Mesendoderm (in vitro differentiated cells): ENCODE measurements around the gene CARD19.

Experiments used
- DNase-seq: peaks from one replicate; pipeline ENCODE4 v3.0.0; 2013
- H2AK5ac ChIP-seq: 2 replicates; pipeline ENCODE4 v1.6.1; 2013; ENCODE audit warnings: low read length, inconsistent platforms
- H2BK120ac ChIP-seq: 2 replicates; pipeline ENCODE4 v1.6.1; 2013; ENCODE audit warnings: low read depth, mild to moderate bottlenecking, low read length, moderate library complexity, mixed read lengths
- H2BK15ac ChIP-seq: replicated peaks from 2 replicates; pipeline ENCODE4 v1.6.1; 2013; ENCODE audit warnings: low read depth, mild to moderate bottlenecking, moderate library complexity
- H2BK5ac ChIP-seq: 2 replicates; pipeline ENCODE4 v1.6.1; 2013; ENCODE audit warnings: low read length, inconsistent platforms
- H3K18ac ChIP-seq: 2 replicates; pipeline ENCODE4 v1.6.1; 2013; ENCODE audit warnings: mild to moderate bottlenecking, low read length, mixed read lengths
- H3K23ac ChIP-seq: one replicate; pipeline ENCODE4 v1.6.1; 2013; ENCODE audit warnings: low read length
- H3K27ac ChIP-seq: 2 replicates; pipeline ENCODE4 v1.5.1; 2013; ENCODE audit warnings: low read depth, mild to moderate bottlenecking, inconsistent platforms, low read length, moderate library complexity
- H3K27me3 ChIP-seq: 2 replicates; pipeline ENCODE4 v1.6.1; 2013; ENCODE audit warnings: low read length, control low read depth, mild to moderate bottlenecking, inconsistent platforms; ENCODE audit not compliant: insufficient read depth, poor library complexity
- H3K36me3 ChIP-seq: 2 replicates; pipeline ENCODE4 v1.6.1; 2013; ENCODE audit warnings: low read length, inconsistent platforms; ENCODE audit not compliant: control insufficient read depth, insufficient read depth
- H3K4ac ChIP-seq: one replicate; pipeline ENCODE4 v1.6.1; 2013; ENCODE audit warnings: low read depth, mild to moderate bottlenecking, low read length, moderate library complexity
- H3K4me1 ChIP-seq: 2 replicates; pipeline ENCODE4 v1.6.1; 2013; ENCODE audit warnings: low read depth, low read length, inconsistent platforms; ENCODE audit not compliant: control insufficient read depth
- H3K4me2 ChIP-seq: 2 replicates; pipeline ENCODE4 v1.6.1; 2013; ENCODE audit warnings: low read length
- H3K4me3 ChIP-seq: 2 replicates; pipeline ENCODE4 v1.5.1; 2013; ENCODE audit warnings: mild to moderate bottlenecking, low read length
- H3K56ac ChIP-seq: one replicate; pipeline ENCODE4 v1.6.1; 2013; ENCODE audit warnings: low read length
- H3K79me1 ChIP-seq: 2 replicates; pipeline ENCODE4 v1.6.1; 2013; ENCODE audit warnings: low read length, inconsistent platforms
- H3K79me2 ChIP-seq: 2 replicates; pipeline ENCODE4 v1.6.1; 2013; ENCODE audit warnings: mild to moderate bottlenecking, low read length; ENCODE audit not compliant: control insufficient read depth, insufficient read depth
- H3K9ac ChIP-seq: 2 replicates; pipeline ENCODE4 v1.6.1; 2013; ENCODE audit warnings: low read length, inconsistent platforms
- H4K5ac ChIP-seq: one replicate; pipeline ENCODE4 v1.6.1; 2013; ENCODE audit warnings: low read length
- H4K8ac ChIP-seq: one replicate; pipeline ENCODE4 v1.6.1; 2013; ENCODE audit warnings: low read depth, mild to moderate bottlenecking, control low read depth, low read length, moderate library complexity
- WGBS: extraction: QIAGEN DNeasy Blood & Tissue Kit; methylation state at CpG from one replicate; pipeline ENCODE4 v1.1.7; 2013; ENCODE audit warnings: low lambda C conversion rate, missing lambda C conversion rate; ENCODE audit not compliant: insufficient coverage; ENCODE audit errors: extremely low coverage; 5-methylcytosine and 5-hydroxymethylcytosine counted together

Gene CARD19

DNA sequence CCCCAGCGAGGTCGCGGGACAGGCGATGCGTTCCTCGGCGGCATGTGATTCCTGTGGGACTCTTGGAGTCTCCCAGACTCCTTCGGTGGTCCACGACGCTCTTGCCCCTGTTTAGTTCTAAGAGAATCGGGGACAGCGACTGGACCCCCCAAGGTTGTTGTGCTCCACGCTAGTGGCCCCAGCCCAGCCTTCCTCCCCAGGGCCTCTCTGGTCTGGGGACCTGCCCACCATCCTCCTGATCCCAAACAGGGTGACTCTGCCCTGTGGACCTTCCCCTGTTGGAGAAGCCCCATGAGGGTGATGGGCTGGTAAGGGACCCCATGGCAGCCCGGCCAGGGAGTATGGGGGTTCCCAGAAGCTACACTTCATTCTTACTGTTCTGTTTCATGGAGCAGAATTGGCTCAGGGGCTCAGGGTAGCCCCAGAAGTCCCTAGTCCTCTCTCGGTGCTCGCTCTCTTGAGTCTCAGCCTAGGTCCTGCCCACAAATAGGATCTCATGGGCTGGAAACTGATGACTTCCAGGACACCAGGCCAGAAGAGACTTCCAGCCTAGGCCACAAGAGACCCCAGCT is 880 bp downstream of the CARD19 start:
- Histone ChIP-seq H2AK5ac (no peak overlapping the region), H3K79me1 (peaks cover 5% of the 10 kb centered on the region), H2BK15ac (no peak overlapping the region), H3K56ac (peak overlapping the region; percentile 82), H3K9ac (peak overlapping the region; percentile 73), H3K4me3 (peak overlapping the region; percentile 60), H3K4me1 (peaks cover 5% of the 10 kb centered on the region), H2BK5ac (no peak overlapping the region), H3K4me2 (peak overlapping the region; percentile 70), H3K27ac (no peak overlapping the region), H3K36me3 (no peaks in the 10 kb centered on the region), H3K4ac (no peak overlapping the region), H3K79me2 (peaks cover 2% of the 10 kb centered on the region), H4K8ac (no peak overlapping the region), H3K18ac (no peak overlapping the region), H3K23ac (peak overlapping the region; percentile 80), H4K5ac (no peak overlapping the region), H3K27me3 (no peaks in the 10 kb centered on the region), H2BK120ac (no peak overlapping the region)
- no CpG with 5 or more reads among the region's 16 CpGs for WGBS
- DNase-seq = no peak

- Histone ChIP-seq H3K79me1 (peaks cover 5% of the 10 kb centered on the region), H3K36me3 (no peaks in the 10 kb centered on the region), H3K18ac (no peak overlapping the region), H2AK5ac (no peak overlapping the region), H3K4ac (no peak overlapping the region), H3K27ac (no peak overlapping the region), H3K4me3 (no peak overlapping the region), H3K9ac (no peak overlapping the region), H2BK15ac (no peak overlapping the region), H3K56ac (peak overlapping the region; percentile 82), H2BK5ac (no peak overlapping the region), H2BK120ac (no peak overlapping the region), H3K4me1 (peaks cover 5% of the 10 kb centered on the region), H3K79me2 (peaks cover 2% of the 10 kb centered on the region), H3K23ac (peak overlapping the region; percentile 17), H3K4me2 (no peak overlapping the region), H3K27me3 (no peaks in the 10 kb centered on the region), H4K8ac (no peak overlapping the region), H4K5ac (no peak overlapping the region)
- WGBS = no CpG with 5 or more reads among the region's 11 CpGs
- no peak for DNase-seq
These were observed 1.6 kb downstream of the CARD19 start for GRCh38 chr9:93097511-93098201.

GRCh38 chr9:93098236-93098946 is 2.4 kb downstream of the CARD19 start:
- WGBS = no CpG with 5 or more reads among the region's 15 CpGs
- no peak overlapping the region for H3K23ac ChIP-seq
- H2BK120ac ChIP-seq = no peak overlapping the region
- peaks cover 5% of the 10 kb centered on the region for H3K79me1 ChIP-seq
- no peaks in the 10 kb centered on the region for H3K36me3 ChIP-seq
- H3K27ac ChIP-seq = no peak overlapping the region
- H3K27me3 ChIP-seq = no peaks in the 10 kb centered on the region
- no peak for DNase-seq
- peaks cover 2% of the 10 kb centered on the region for H3K79me2 ChIP-seq
- H4K8ac ChIP-seq = no peak overlapping the region
- no peak overlapping the region for H3K9ac ChIP-seq
- no peak overlapping the region for H3K4me3 ChIP-seq
- no peak overlapping the region for H4K5ac ChIP-seq
- no peak overlapping the region for H2BK15ac ChIP-seq
- H3K18ac ChIP-seq = no peak overlapping the region
- no peak overlapping the region for H3K56ac ChIP-seq
- no peak overlapping the region for H3K4me2 ChIP-seq
- no peak overlapping the region for H2AK5ac ChIP-seq
- H2BK5ac ChIP-seq = no peak overlapping the region
- peaks cover 5% of the 10 kb centered on the region for H3K4me1 ChIP-seq
- no peak overlapping the region for H3K4ac ChIP-seq

DNA sequence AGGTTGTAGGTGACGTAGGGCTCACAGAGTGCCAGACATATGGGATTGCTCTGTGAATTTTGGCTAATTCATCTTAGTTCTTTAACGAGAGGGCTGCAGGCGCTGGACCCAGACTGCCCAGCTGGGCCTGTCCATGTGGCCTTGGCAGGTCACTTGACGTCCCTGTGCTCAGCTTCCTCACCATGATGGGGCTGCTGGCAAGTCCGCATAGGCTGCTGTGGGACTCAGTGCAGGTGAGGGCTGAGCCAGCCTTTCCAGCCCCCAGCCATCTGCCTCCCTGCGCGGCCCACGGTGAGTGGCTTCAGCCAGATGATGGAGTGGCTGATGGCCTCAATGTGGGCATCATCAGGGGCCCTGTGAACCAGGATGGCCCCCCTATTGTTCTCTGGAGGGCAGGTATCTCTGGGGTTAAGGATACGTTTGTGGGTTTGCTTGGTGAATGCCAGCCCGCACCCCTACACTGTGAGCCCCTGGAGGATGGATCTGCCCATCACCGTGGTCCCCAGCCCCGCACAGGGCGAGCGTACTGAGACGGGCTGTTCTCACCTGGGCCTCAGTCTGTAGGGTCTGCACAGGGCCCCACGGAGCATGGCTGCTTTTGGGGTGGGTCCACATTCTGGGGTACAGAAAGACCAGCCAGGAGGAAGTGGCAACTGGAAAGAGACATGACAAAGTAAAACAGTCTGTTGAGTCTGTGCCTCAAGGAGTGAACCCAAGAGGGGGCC is 3.7 kb downstream of the CARD19 start:
- peaks cover 5% of the 10 kb centered on the region for H3K79me1 ChIP-seq
- H2BK5ac ChIP-seq = no peak overlapping the region
- H3K4me2 ChIP-seq = no peak overlapping the region
- no peak overlapping the region for H3K56ac ChIP-seq
- H2AK5ac ChIP-seq = no peak overlapping the region
- no peaks in the 10 kb centered on the region for H3K27me3 ChIP-seq
- no peaks in the 10 kb centered on the region for H3K36me3 ChIP-seq
- no peak overlapping the region for H3K4ac ChIP-seq
- H4K8ac ChIP-seq = no peak overlapping the region
- no peak overlapping the region for H3K9ac ChIP-seq
- H3K27ac ChIP-seq = no peak overlapping the region
- no peak overlapping the region for H2BK120ac ChIP-seq
- H4K5ac ChIP-seq = no peak overlapping the region
- no peak overlapping the region for H3K4me3 ChIP-seq
- H2BK15ac ChIP-seq = no peak overlapping the region
- DNase-seq = no peak
- no peak overlapping the region for H3K23ac ChIP-seq
- no CpG with 5 or more reads among the region's 16 CpGs for WGBS
- H3K18ac ChIP-seq = no peak overlapping the region
- peaks cover 5% of the 10 kb centered on the region for H3K4me1 ChIP-seq
- H3K79me2 ChIP-seq = peaks cover 2% of the 10 kb centered on the region

- Histone ChIP-seq H3K79me1 (peaks cover 5% of the 10 kb centered on the region), H2AK5ac (no peak overlapping the region), H3K4ac (no peak overlapping the region), H2BK120ac (no peak overlapping the region), H3K36me3 (no peaks in the 10 kb centered on the region), H3K23ac (no peak overlapping the region), H2BK15ac (no peak overlapping the region), H3K4me1 (peaks cover 5% of the 10 kb centered on the region), H3K4me2 (no peak overlapping the region), H3K56ac (no peak overlapping the region), H3K4me3 (no peak overlapping the region), H3K27ac (no peak overlapping the region), H4K5ac (no peak overlapping the region), H3K9ac (no peak overlapping the region), H2BK5ac (no peak overlapping the region), H3K79me2 (peaks cover 2% of the 10 kb centered on the region), H3K18ac (no peak overlapping the region), H3K27me3 (no peaks in the 10 kb centered on the region), H4K8ac (no peak overlapping the region)
- no CpG with 5 or more reads among the region's 8 CpGs for WGBS
- DNase-seq = no peak
These were observed 4.2 kb downstream of the CARD19 start for GRCh38 chr9:93100276-93100636.
